ENCODE results near the gene ALDH8A1.

The ALDH8A1 gene, protein sequence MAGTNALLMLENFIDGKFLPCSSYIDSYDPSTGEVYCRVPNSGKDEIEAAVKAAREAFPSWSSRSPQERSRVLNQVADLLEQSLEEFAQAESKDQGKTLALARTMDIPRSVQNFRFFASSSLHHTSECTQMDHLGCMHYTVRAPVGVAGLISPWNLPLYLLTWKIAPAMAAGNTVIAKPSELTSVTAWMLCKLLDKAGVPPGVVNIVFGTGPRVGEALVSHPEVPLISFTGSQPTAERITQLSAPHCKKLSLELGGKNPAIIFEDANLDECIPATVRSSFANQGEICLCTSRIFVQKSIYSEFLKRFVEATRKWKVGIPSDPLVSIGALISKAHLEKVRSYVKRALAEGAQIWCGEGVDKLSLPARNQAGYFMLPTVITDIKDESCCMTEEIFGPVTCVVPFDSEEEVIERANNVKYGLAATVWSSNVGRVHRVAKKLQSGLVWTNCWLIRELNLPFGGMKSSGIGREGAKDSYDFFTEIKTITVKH

DNA sequence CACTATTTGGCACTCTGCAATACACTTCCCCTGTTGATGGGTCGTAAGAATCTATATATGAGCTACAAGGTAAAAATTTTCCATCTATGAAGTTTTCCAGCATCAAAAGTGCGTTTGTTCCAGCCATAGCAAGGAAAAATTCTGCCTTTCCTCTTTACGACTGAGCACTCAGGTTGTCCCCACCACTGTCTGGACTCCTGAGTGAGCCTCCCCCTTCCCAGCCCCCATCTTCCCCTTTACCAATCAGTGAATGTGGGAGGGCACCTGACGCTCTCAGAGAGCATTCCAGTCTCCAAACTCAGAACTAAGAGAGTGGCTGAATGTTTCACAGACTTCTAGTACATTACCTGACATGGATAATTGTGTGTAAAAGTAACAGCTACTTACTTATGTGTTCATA lies at the start of gene ALDH8A1:
TSS of gene ALDH8A1 (minus strand) at position 175 of the 400 bp plus-strand sequence. CDS start at position 127, 48 bp downstream.
- DNase-seq = no peak

DNA sequence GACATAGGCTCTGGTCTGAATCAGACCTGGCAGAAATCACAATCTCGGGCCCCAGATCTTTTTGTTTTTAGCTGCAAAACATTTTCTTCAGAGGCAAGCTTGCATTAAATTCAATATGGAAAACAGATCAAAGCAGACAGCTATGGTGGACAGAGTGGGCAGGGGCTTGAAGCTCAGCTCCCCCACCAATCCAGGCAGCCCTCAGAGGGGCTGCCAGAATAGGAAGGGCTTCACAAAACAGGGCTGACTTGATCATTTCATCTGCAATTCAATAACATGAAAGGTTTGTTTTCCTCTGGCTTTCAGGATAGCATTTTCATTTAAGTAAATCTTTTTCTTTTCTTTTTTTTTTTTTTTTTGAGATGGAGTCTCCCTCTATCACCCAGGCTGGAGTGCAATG lies 49.2 kb upstream of the ALDH8A1 start:
- DNase-seq = no peak

DNA sequence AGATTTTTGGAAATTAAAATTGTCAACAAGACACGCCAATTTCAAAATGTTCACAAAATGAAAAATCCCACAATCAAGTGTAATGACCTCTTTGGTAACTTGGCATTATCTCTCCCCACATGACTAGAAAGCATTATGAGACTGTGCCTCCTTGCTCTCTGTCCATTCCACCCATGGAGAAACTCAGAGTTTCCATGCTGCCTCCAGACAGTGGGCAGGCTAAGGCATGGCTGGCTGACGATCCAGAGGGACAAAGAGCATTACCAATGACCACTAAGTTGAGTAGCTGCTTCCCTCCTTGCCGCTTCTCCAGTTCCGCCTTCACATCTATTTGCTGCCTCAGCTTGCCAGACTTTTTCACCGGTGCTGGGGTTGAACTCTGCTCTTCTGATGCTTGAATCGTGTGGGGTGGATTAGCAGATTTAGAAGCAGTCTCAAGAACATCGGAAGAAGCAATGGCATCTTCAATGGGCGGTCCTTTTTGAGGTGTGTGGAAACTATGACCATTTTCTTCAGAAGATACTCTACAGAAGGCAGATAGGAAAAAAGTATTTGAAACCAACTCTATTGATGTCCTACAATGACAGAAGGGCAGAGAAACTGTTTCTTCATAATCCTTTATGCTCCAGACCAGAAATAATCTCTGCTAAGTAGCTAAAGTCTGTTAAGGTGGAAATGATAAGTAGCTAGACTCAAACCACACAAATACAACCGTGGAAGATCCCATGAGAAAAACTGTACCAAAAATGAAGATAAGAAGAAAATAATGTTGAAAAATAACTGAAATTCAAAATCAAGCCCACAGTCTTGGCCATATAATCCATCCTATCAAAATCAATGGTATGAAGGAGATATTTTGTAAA lies 47.5 kb upstream of the ALDH8A1 start:
- DNase-seq = no peak

DNA sequence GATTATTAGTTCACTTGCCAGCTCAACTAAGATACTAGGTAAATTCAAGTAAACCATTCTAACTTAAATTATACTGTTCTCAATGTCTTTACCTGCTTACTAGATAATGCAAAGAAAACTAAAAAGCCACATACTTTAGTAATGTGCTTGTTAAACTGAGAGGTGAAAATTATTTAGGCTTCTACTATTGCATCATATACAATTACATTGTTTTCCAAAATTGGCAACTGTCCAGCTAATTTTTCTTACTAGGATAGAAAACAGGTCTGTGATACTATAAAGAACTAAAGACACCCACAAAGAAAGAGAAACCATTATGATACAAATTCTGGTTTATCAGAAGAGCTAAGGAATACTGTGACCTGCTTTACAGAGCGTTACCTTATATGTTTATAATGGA lies 45.6 kb upstream of the ALDH8A1 start:
- no peak for DNase-seq

DNA sequence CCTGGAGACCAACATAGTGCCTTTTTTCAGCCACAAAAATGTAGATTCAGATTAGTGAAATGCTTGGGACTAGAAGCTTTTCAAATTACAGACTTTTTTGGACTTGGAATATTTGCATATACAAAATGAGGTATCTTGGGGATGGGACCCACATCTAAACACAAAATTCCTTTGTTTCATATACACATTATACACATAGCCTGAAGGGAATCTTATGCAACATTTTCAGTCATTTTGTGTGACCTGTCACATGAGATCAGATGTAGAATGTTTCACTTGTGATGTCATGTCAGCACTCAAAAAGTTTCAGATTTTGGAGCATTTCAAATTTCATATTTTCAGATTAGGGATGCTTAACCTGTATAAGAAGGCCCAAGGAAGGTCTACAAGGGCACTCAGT lies 44.5 kb upstream of the ALDH8A1 start:
- no peak for DNase-seq

DNA sequence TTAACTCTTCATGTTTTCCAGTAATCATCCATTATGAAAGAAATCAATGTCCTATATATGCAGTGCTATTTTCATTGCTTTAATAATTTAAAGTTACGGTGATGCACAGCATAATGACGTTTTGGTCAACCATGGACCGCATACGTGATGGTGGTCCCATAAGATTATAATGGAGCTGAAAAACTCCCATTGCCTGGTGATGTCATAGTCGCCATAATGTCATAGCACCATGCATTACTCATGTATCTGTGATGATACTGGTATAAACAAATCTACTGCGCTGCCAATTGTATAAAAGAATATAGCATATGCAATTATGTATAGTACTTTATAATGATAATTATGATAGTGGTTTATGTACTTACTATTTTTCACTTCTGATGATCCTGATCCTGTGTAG lies 42.3 kb upstream of the ALDH8A1 start:
- no peak for DNase-seq

DNA sequence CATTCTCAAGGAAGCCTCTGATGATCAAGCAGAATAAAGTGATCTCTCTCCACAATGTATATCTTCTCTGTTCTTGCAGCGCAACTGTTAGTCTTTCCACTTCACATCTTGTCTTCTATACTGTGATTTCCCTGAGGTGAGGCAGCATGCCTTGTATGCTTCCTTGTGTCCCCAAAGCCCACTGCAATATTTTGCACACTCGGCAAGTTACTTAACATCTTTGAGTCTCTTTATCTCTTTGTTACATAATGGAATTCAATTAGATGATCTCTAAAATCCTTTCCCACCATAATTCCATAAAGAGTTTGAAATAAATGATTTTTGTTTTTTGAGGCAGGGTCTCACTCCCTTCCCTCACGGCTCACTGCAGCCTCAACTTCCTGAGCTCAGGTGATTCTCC lies 40.4 kb upstream of the ALDH8A1 start:
- DNase-seq = no peak

DNA sequence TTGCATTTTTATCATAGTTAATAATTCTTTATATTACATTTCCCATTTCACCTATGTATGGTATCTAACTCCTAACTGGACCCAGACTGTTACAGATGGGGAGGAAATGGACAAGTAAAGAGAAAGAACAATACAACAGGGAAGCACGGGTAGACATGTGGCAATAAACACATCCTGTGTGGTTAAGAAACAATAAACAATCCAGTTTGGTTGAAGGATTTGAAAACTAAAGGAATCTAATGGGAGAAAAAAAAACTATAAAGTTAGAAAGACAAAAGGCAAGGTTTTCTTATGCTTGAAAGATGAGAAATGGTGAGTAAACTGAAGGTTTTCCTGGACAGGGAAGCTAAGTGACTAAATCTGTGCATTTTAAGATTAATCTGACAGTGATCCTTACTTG lies 34.9 kb upstream of the ALDH8A1 start:
- no peak for DNase-seq

DNA sequence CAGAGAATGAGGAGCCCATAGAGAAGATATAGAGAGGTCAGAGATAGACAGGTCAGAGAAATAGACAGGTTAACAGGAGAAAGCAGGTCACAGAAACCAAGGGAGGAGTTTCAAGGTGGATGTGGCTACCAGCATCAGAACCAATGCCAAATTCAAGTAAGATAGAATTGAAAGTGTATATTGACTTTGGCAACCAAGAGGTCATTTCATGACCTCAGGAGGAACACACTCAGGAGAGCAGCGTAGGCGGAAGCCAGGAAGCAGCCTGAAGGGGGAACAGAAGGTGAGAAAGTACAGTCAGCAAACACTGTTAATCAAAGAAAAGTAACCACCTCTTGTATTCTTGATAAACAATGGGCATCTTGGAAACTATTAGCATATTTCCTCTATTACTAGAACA lies 33.9 kb upstream of the ALDH8A1 start:
- DNase-seq = no peak

DNA sequence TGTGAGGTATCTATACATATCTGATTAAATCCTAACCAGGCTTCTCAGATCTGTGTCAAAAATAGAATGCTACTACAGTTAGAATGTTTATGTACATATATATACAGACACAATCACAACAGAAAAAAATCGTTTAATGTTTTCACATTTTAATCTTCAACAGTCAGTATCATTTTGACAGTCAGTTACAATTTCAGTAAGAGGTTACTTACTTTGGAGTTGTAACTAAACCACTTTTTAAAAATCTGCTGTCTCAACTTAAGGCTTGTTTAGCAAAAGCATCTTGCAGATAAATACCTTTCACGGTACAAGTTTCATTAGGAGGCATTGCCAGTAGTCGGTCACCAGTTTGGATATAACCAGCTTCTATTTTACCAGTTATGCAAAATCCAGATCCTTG lies 32.3 kb upstream of the ALDH8A1 start:
- no peak for DNase-seq

DNA sequence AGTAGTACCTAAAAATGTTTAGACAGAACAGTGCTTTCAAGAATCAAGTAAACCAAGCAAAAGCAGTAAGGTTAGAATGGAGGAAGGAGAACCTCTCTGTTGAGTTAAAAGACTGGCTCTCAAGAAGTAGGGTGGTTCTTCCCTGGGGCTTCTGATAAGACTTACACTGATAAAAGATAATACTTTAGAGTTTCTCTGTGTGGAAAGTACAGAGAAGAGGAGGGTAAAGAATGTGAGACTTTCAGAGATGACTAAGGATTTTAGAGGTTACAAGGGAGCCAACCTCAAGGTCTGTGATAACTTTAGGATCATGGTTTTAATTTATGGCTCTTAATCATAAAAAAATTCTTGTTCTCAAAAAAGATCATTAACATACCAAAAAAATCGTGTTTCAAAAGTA lies 30.9 kb upstream of the ALDH8A1 start:
- no peak for DNase-seq

DNA sequence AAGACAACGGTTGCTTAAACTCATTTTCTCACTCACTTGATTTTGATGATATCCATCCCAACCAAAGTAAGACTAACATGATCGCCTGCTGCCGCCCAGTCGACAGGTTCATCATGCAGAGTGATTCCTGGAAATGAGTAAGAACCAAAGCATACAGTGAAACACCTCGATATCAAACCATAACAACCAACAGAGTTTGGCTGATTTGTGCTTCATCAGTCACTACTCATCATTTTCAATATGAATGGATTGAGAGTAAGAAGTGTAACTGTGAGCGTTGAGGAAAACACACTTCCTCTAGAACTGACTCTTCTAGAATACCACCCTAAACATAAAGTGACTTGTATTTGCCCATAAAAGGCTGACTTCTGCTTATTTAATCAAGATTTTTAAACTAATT lies 29.2 kb upstream of the ALDH8A1 start:
- DNase-seq = no peak

DNA sequence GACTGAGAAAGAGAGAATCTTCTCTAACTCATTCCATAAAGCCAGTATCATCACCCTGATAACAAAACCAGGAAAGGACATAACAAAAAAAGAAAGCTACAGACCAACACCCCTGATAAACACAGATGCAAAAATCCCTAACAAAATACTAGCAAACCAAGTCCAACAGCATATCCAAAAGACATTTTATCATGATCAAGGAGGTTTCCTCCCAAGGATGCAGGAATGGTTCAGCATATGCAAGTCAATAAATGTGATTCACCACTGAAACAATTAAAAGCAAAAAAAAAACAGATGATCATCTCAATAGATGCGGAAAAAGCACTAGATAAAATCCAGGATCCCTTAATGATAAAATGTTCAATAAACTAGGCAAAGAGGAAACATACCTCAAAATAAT lies 24.5 kb upstream of the ALDH8A1 start:
- no peak for DNase-seq

DNA sequence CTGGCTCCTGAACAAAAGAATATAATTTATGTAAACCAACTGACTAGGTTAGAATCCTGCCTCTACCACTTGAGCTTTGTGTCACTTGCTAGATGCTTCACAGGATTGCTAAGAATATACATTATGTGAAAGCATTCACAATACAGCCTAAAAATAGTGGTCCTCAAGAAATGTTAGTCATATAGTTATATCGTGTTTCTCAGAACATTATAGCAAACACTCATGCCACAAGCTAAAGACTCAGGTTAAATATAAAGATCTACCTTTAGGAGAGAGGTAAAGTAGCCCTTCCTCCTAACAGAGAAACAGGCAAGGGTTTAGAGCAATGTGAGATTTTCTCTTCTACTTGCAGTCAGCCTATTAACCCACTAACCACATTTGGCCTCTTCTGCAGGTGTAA lies 17.8 kb upstream of the ALDH8A1 start:
- no peak for DNase-seq

DNA sequence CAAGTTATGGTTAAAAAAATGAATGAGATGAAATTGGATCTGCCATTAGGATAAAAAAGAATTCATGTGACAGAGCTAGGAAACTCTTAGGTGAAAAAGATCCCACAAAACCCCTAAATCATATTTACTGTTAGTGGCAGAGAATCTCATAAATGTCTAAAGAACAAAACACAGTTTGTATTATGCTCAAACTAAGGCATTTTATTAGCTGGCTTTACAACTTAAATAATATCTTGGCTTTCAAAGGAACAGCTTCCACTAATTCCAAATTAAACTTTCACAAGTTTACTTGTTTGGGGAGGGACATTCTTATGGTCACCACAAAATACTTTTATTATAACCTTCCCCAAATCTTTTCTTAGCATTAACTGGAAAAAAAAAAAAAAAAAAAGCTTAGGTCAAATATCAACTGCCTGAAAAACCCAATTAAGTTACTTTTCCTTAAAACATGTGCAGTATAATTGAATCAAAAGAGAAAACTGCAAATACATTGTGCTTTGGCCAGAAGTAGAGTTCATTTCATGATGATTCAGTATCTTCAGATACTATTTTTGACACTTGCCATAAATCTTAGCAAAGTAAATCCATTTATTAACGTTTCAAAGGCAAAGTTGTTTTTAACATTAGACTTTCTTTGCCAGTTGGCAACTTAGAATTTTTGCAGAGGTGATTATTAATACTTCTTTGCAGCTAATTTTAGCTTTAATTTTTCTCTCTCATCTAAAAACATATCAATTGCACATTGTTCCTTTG lies 14.7 kb upstream of the ALDH8A1 start:
- DNase-seq = no peak

DNA sequence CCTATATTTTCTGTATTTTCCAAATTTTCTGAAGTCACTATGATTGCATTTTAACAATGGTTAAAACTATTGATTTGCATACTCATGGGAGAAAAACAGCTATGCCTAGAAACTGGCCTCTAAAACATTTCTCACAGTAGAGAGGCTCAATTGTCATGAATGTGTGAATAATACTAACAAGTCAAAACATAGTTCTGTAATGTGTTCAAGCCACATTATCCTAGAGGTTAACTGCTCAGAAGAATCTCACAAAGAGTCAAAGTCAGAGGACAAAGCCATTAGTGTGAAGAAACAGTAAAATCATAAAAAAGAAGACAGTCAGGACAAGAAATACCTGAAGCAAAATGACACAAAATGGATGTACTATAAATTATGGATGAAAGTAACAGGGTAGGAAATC lies 12.5 kb upstream of the ALDH8A1 start:
- DNase-seq = no peak

DNA sequence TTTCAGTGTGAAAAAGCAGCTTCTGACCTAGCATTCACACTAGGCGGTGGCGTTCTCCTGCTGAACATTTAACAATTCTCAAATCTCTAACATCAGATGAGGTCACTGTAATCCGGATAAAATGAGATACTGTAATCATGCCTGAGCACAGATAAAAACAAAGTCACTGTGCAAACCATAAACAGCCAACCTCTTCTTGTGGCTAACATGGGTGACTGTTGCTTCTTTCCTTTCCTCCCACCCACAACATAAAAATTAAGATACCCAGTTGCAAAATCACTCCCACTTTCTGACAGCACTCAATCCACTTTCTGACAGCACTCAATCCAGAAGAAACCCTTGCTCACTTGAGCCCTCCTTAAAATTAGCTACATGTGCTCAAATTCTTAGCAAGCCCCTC lies 11.5 kb upstream of the ALDH8A1 start:
- no peak for DNase-seq

DNA sequence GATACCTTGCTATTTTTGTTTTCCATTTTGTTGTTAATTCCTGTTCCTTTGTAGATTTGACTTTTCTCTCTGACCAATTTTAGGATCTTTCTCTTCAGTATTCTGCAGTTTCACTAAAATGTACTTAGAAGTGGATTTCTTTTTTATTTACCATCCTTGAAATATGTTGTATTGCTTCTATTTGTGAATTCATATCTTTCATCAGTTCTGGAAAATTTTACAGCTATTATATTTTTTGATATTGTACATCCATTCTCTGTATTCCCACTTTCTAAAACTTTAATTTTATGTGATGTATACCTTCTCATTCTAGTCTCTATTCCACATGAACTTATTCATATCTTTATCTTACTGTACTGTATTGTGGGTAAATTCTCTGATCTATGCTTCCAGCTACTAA lies 9.7 kb upstream of the ALDH8A1 start:
- DNase-seq = no peak

DNA sequence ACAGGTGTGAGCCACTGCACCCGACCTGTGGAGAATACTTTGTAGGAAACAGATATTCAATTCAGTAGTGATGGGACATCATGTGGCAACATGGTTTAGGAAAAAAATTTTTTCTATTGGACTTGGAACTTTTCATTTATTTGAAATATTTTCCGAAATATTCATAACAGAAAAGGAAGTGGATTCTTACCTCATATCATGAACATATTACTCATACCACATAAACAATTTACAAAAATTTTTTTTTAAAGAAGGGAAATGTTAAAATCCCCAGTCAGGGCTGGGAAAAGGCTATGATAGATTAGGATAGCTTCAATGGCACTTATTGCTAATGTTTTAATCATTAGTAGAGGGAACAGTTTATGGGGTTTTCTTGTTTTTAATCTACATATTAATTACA lies 6.8 kb upstream of the ALDH8A1 start:
- DNase-seq = no peak

DNA sequence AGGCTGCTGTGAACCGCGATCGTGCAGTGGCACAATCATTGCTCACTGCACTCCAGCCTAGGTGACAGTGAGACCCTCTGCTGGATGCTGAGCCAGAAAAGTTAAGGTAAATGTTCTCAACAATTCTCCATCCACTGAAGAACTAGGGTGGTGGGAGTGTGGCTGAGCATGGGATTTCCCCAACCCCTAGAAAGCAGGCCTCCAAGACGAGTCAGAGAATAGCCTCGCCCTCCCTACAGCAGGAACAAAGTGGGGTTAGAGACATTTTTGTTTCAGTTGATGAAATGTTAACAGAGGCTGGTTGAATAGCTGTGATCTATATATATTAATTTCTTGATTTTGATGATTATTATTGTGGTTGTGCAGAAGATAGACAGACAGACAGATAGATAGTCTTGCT lies 6.1 kb upstream of the ALDH8A1 start:
- no peak for DNase-seq

DNA sequence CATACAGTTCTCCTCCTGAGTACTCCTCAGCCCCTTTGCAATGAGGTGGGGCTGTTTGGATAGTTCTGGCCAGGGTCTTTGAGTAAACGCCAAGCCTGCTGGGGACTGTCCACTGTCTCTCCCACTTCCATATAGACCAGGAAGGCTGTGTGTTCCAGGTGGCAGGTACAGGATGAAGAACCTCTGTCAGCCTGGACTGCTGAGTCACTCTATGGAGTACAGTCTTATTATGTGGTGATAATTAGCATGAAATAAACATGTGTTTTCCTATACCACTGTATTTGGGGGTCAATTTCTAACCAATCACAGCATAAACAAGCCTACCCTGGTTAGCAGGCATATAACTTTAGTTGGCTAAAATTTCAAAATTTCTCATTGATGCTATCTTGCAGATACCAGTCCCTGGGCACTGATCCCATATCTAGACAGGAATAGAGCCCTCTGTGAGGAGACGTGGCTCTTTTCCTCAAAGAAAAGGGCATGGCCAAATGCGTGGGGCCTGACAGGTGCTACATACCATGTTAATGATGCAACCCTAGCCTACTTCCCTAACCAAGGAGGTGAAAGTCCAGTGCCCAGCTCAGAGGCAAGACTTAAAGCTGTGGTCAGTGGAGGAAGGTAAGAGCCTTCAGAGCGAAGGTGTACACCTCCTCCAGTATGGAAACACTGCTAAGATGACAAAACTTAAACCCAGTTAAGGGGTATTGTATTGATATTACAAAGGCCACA lies 4.5 kb upstream of the ALDH8A1 start:
- no peak for DNase-seq

DNA sequence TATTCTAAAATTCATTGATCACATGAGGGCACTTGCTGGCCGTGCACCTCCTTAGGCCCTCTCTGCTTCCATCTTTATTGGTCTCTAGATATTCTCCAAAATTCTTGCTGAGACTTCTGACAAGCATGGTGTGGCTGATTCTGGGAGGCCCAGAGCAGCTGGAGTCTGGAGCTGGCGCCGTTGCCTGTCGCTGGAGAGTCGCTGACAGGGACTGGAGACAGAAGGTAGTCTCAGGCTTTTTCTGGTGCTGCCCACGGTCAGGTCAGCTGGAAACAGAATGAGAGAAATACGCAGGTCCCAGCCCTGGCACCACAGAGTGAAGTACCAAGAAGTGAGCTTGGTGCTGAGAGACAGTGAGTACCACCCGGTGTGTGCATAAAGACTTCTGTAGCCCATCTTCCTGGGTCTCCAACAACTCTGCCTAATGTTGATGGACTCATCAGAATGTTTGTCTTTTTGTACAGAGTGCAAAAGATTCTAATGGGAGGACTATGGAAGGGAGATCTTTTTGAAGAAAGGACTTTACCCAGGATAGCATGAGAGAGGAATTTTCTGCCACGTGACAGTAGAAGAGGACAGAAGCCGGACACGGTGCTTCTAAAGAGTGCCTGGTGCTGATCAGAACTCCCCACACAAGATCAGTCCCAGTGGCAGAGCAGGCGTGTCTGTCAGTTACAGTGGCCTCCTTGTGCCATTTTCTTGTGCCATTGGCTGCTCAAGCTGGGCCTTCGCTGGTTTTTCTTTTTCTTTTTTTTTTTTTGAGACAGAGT lies 1.8 kb upstream of the ALDH8A1 start:
- no peak for DNase-seq
